B cell (primary cell): ENCODE data around the gene THSD7B. TPM values are rescaled to one million over a fixed set of nuclear protein-coding genes. Genes with fewer than 3 reads are reported as not detected.

Experiments used
- ATAC-seq: fragments of 200-7000 bp; cut with Tn5 transposase; one replicate; pipeline ENCODE4 v1.10.0; 2021; ENCODE audit warnings: low read depth, mild to moderate bottlenecking, moderate number of reproducible peaks, moderate library complexity
- CTCF ChIA-PET: fragments of 350-600 bp; sonication (Branson Sonifier 250); formaldehyde crosslinking; loops from one replicate; lab custom pipeline; 2021; ENCODE audit warnings: antibody characterized with exemption, inconsistent platforms; lab: Charles Lee
- POLR2A ChIA-PET: fragments of 350-600 bp; sonication (Branson Sonifier 250); formaldehyde crosslinking; loops from one replicate; lab custom pipeline; 2021; ENCODE audit warnings: antibody characterized with exemption; lab: Charles Lee
- DNase-seq: peaks from one replicate; pipeline ENCODE4 v3.0.0; 2013
- H2AFZ ChIP-seq: 2 replicates; pipeline ENCODE4 v1.6.1; 2012; ENCODE audit warnings: mild to moderate bottlenecking, low read depth, low read length; ENCODE audit not compliant: insufficient read depth, poor library complexity, severe bottlenecking
- H3K27ac ChIP-seq, 2 donors: 1 replicate in 1 of 2; 2 replicates in 1 of 2; pipeline ENCODE4 v1.5.1; 2012 to 2013; ENCODE audit warnings: low read length in 2 of 2, mild to moderate bottlenecking in 2 of 2, moderate library complexity in 1 of 2
- H3K27me3 ChIP-seq, 4 experiments: fragments of 200-600 bp in 1 of 4; sonication (generic) in 1 of 4; replicated peaks in 1 of 4; 1 replicate in 2 of 4; 2 replicates in 2 of 4; pipeline versions ENCODE4 v1.6.1 to v1.7.0; 2013 to 2016; ENCODE audit warnings: low read length in 3 of 4, mild to moderate bottlenecking in 2 of 4, mixed read lengths in 1 of 4, moderate library complexity in 1 of 4; ENCODE audit not compliant: insufficient read depth in 4 of 4, control insufficient read depth in 3 of 4; ENCODE audit errors: control extremely low read depth in 1 of 4
- H3K36me3 ChIP-seq, 2 experiments: replicated peaks in 1 of 2; 1 replicate in 1 of 2; 2 replicates in 1 of 2; pipeline versions ENCODE4 v1.6.1 to v1.7.1; 2013; ENCODE audit warnings: low read length in 1 of 2; ENCODE audit not compliant: insufficient read depth in 2 of 2, control insufficient read depth in 1 of 2; ENCODE audit errors: control extremely low read depth in 1 of 2, extremely low read depth in 1 of 2
- H3K4me1 ChIP-seq, 2 donors: fragments of 200-600 bp in 1 of 2; sonication (generic) in 1 of 2; 1 replicate in 1 of 2; 2 replicates in 1 of 2; pipeline versions ENCODE4 v1.5.1 to v1.6.1; 2013 to 2017; ENCODE audit warnings: low read length in 2 of 2; ENCODE audit not compliant: control insufficient read depth in 2 of 2, insufficient read depth in 2 of 2
- H3K4me2 ChIP-seq: replicated peaks from 2 replicates; pipeline ENCODE3; 2012; ENCODE audit warnings: mild to moderate bottlenecking, low read depth, low read length; ENCODE audit not compliant: poor library complexity, severe bottlenecking
- H3K4me3 ChIP-seq, 5 experiments: fragments of 200-600 bp in 1 of 5; sonication (generic) in 1 of 5; 1 replicate in 3 of 5; 2 replicates in 2 of 5; pipeline versions ENCODE4 v1.5.1 to v1.7.0; 2011 to 2016; ENCODE audit warnings: low read length in 4 of 5, mild to moderate bottlenecking in 4 of 5, low read depth in 2 of 5, control low read depth in 1 of 5, moderate library complexity in 1 of 5; ENCODE audit not compliant: insufficient read depth in 1 of 5; ENCODE audit errors: control extremely low read depth in 1 of 5, extremely low read depth in 1 of 5
- H3K79me2 ChIP-seq: fragments of 200-600 bp; sonication (generic); one replicate; pipeline ENCODE4 v1.6.0; 2016; ENCODE audit warnings: low read length; ENCODE audit not compliant: control insufficient read depth, insufficient read depth
- H3K9ac ChIP-seq: fragments of 200-600 bp; sonication (generic); 2 replicates; pipeline ENCODE4 v1.6.1; 2017; ENCODE audit warnings: mild to moderate bottlenecking, low read length, moderate library complexity
- H3K9me3 ChIP-seq, 3 donors: one replicate each; pipeline versions ENCODE4 v1.6.1 to v1.7.1; 2013; ENCODE audit warnings: low read length in 2 of 3; ENCODE audit not compliant: control insufficient read depth in 2 of 3, insufficient read depth in 1 of 3; ENCODE audit errors: control extremely low read depth in 1 of 3
- H4K20me1 ChIP-seq: 2 replicates; pipeline ENCODE4 v1.6.0; 2012; ENCODE audit warnings: mild to moderate bottlenecking, low read length; ENCODE audit not compliant: insufficient read depth, control insufficient read depth, poor library complexity, severe bottlenecking
- H3K27ac Mint-ChIP-seq: one replicate; pipeline ENCODE4 v1.8.0; 2021; ENCODE audit warnings: mixed read lengths
- H3K27me3 Mint-ChIP-seq: one replicate; pipeline ENCODE4 v1.8.0; 2021; ENCODE audit warnings: mixed read lengths
- H3K4me1 Mint-ChIP-seq: one replicate; pipeline ENCODE4 v1.8.0; 2021; ENCODE audit warnings: mixed read lengths
- H3K4me3 Mint-ChIP-seq: one replicate; pipeline ENCODE4 v1.8.0; 2021; ENCODE audit warnings: mixed read lengths
- H3K9me3 Mint-ChIP-seq: one replicate; pipeline ENCODE4 v1.8.0; 2022; ENCODE audit warnings: mixed read lengths; ENCODE audit not compliant: insufficient read depth
- CTCF ChIP-seq: fragments of 200-600 bp; IDR thresholded peaks from one replicate; pipeline ENCODE4 v1.8.0; 2022; ENCODE audit warnings: antibody characterized with exemption, mild to moderate bottlenecking
- EZH2 ChIP-seq: IDR thresholded peaks from 2 replicates; pipeline ENCODE4 v1.6.1; 2012; ENCODE audit warnings: borderline replicate concordance, low read depth, mild to moderate bottlenecking, moderate library complexity, low read length; ENCODE audit not compliant: insufficient read depth, poor library complexity, severe bottlenecking
- WGBS: methylation state at CpG from one replicate; pipeline ENCODE4 v1.1.5; 2013; ENCODE audit warnings: missing lambda C conversion rate; ENCODE audit not compliant: insufficient coverage; 5-methylcytosine and 5-hydroxymethylcytosine counted together
- intact Hi-C: fragments of 100-400 bp; cut with micrococcal nuclease; formaldehyde crosslinking; loops from one replicate; pipeline ENCODE4 v1.10.0; 2022
- polyA plus RNA-seq: library from polyadenylated mRNA; depleted of rRNA; stranded (reverse); fragments of >200 nt; gene quantifications from 2 replicates; pipeline ENCODE4 v1.2.3, GENCODE V29; 2012
- total RNA-seq, 2 donors: library from RNA; stranded (reverse); fragments of 120-200 nt in 1 of 2; gene quantifications; 1 replicate in 1 of 2; 2 replicates in 1 of 2; pipeline versions ENCODE4 v1.2.3 to v1.2.4, GENCODE V29; 2013 to 2022

Gene THSD7B
- total and polyA plus RNA-seq, 2 donors (not counting 1 experiment from before 2014, with no cell fraction given), result 0.76 TPM; not detected in 1

DNA sequence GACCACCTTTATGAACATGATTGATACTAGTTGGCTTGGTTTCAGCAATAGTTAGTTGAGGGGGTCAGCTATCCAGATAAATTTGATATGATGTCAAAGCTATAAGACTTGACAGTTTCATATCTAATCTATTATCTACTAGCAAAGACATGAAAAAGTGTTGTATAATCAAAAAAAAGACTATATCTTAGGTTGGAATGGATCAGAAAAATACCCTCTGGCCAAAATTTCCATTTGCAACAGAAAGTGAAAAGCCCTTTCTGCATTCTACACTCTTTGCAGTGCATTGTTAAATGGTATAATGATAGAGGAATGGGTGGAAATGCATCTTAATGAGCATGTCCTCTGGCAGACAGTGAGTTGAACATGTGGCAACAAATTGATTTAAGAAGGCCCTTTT, 242.6 kb downstream of the THSD7B start:
- ATAC-seq (no peak), DNase-seq (no peak)
- Histone ChIP-seq H3K4me3 (no peak overlapping the region), H3K9ac (no peak overlapping the region), H2AFZ (no peak overlapping the region), H3K9me3 (no peaks in the 10 kb centered on the region), H3K27ac (no peak overlapping the region), H3K4me1 (no peaks in the 10 kb centered on the region), H3K79me2 (no peaks in the 10 kb centered on the region), H3K27me3 (no peaks in the 10 kb centered on the region), H4K20me1 (no peaks in the 10 kb centered on the region), H3K4me2 (no peak overlapping the region), H3K36me3 (no peaks in the 10 kb centered on the region)
- Mint-ChIP-seq H3K27me3 (no peaks in the 10 kb centered on the region), H3K4me1 (no peaks in the 10 kb centered on the region), H3K27ac (no peak overlapping the region), H3K9me3 (no peaks in the 10 kb centered on the region), H3K4me3 (no peak overlapping the region)
- intact Hi-C loops, result no loop called here
- no peak for TF ChIP-seq EZH2
- TF ChIP-seq CTCF, result no peak
- ChIA-PET CTCF (no interaction called here), POLR2A (no interaction called here)

DNA sequence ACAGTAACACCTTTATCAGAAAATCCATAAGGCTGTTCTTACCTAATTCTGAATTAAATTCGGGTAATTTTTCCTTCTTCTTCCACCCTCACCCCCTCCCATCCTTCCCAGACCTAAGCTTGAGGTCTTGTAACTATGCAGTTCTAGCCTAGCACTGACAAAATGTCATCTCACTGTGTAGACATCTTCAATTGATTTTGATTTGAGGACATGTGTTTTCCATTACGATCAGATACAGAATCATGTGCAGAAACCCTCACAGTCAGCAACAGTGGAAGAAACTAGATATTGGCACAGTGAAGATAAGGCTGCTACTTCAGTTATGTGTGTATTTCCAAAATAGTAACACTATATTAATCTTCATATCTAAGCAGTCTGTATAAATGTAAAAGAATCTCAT, 244.6 kb downstream of the THSD7B start:
- H3K4me3 Mint-ChIP-seq, result no peak overlapping the region
- POLR2A ChIA-PET, result no interaction called here
- WGBS, result 20% methylated on average over 1 of the region's 2 CpGs

More for the DNA sequence above, 244.6 kb downstream of the THSD7B start:
- Mint-ChIP-seq H3K27ac (no peak overlapping the region), H3K4me1 (no peaks in the 10 kb centered on the region), H3K27me3 (no peaks in the 10 kb centered on the region), H3K9me3 (no peaks in the 10 kb centered on the region)
- Histone ChIP-seq H3K27ac (no peak overlapping the region), H3K4me3 (no peak overlapping the region), H3K4me2 (no peak overlapping the region), H3K79me2 (no peaks in the 10 kb centered on the region), H4K20me1 (no peaks in the 10 kb centered on the region), H3K27me3 (no peaks in the 10 kb centered on the region), H3K4me1 (no peaks in the 10 kb centered on the region), H2AFZ (no peak overlapping the region), H3K9me3 (no peaks in the 10 kb centered on the region), H3K36me3 (no peaks in the 10 kb centered on the region), H3K9ac (no peak overlapping the region)
- CTCF ChIA-PET, result no interaction called here
- no peak for TF ChIP-seq EZH2
- no peak for TF ChIP-seq CTCF
- DNase-seq (no peak), ATAC-seq (no peak)
- intact Hi-C loops, result no loop called here
